NCI-H2107 (cell line): ENCODE measurements around the gene ARL15.
"Not testable (repeated sequence)": the region's sequence is repeated elsewhere in the genome, so short reads cannot be mapped to it uniquely, and the experiment has no call there.

Experiments used
- DNase-seq: peaks from one replicate; lab custom pipeline; 2025; lab: John Stamatoyannopoulos, UW

The ARL15 gene

GRCh38 chr5:53983568-53984460 is 326.6 kb downstream of the ARL15 start:
- no peak for DNase-seq

- not testable (repeated sequence) for DNase-seq
Observed at GRCh38 chr5:53982319-53982718, 328.1 kb downstream of the ARL15 start.

- no peak for DNase-seq
Observed at GRCh38 chr5:53980061-53980460, 330.3 kb downstream of the ARL15 start.

GRCh38 chr5:53974021-53974420 is 336.4 kb downstream of the ARL15 start:
- no peak for DNase-seq

GRCh38 chr5:53972314-53972713 is 338.1 kb downstream of the ARL15 start:
- DNase-seq, result no peak

- DNase-seq, result no peak
Observed at GRCh38 chr5:53971551-53971950, 338.8 kb downstream of the ARL15 start.

GRCh38 chr5:53971131-53971530 is 339.2 kb downstream of the ARL15 start:
- DNase-seq, result no peak

GRCh38 chr5:53970475-53970874 is 339.9 kb downstream of the ARL15 start:
- no peak for DNase-seq

GRCh38 chr5:53969176-53969730 is 341.1 kb downstream of the ARL15 start:
- DNase-seq, result no peak

- no peak for DNase-seq
Observed at GRCh38 chr5:53965459-53965858, 344.9 kb downstream of the ARL15 start.

GRCh38 chr5:53963958-53964357 is 346.4 kb downstream of the ARL15 start:
- no peak for DNase-seq

- no peak for DNase-seq
Observed at GRCh38 chr5:53962306-53962705, 348.1 kb downstream of the ARL15 start.

- DNase-seq, result no peak
Observed at GRCh38 chr5:53956632-53957031, 353.7 kb downstream of the ARL15 start.

GRCh38 chr5:53956196-53956595 is 354.2 kb downstream of the ARL15 start:
- DNase-seq, result no peak

GRCh38 chr5:53950621-53951020 is 359.8 kb downstream of the ARL15 start:
- no peak for DNase-seq

- no peak for DNase-seq
Observed at GRCh38 chr5:53948598-53948997, 361.8 kb downstream of the ARL15 start.

GRCh38 chr5:53946405-53947100 is 363.8 kb downstream of the ARL15 start:
- no peak for DNase-seq

GRCh38 chr5:53944981-53945380 is 365.4 kb downstream of the ARL15 start:
- no peak for DNase-seq

GRCh38 chr5:53943938-53944337 is 366.4 kb downstream of the ARL15 start:
- no peak for DNase-seq

GRCh38 chr5:53942724-53943123 is 367.6 kb downstream of the ARL15 start:
- no peak for DNase-seq

GRCh38 chr5:53940921-53941320 is 369.5 kb downstream of the ARL15 start:
- DNase-seq, result no peak

GRCh38 chr5:53937467-53937866 is 372.9 kb downstream of the ARL15 start:
- DNase-seq, result no peak
